HG02763 (cell line): ENCODE results near the gene SLAIN2.
"Not testable (repeated sequence)": the region's sequence is repeated elsewhere in the genome, so short reads cannot be mapped to it uniquely, and the experiment has no call there.

ENCODE experiments used
- ATAC-seq: cut with Tn5 transposase; IDR thresholded peaks from one replicate; pipeline ENCODE4 v1.9.1; 2021; ENCODE audit warnings: mild to moderate bottlenecking, moderate library complexity; ENCODE audit not compliant: unreplicated experiment

The SLAIN2 gene

DNA sequence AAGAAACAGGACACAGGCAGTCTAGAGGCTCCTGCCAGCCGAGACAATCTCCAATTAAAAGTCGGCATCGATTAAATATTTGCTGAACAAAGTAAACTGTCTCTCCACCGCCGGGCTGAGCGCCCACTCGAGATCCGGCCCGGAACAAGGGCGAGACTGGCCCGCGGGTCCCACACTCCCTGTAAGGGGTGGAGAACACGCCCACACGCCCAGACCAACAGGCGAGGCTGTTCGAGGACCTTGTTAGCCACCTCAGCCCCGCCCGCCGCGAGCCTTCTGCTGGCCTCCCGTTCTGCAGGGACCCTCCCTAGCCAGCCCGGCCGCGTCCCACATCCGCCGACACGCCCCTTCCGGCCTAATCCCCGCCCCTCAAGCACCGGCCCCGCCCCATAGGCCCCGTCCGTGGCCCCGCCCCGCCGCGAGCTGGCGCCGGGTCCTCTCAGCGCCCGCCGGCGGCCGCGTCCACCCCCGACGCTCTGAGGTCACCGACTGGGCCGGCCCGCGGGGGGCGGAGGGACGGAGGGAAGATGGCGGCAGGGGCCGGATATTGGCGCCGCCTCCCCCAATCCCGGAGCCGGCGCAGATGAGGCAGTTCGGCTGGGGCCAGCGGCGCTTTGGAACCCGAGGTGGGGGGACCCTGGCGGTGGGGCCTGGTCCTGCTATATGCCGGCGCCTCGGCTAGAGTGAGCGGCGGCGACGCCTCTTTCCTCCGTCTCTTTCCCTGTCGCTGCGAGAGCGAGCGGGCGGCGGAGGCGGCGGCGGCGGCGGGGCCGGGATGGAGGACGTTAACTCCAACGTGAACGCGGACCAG, at the start of gene SLAIN2:
SLAIN2 (plus strand) TSS at position 565 of the 811 bp plus-strand sequence; CDS start at position 776, 211 bp downstream.
- ATAC-seq = peak; percentile 86

DNA sequence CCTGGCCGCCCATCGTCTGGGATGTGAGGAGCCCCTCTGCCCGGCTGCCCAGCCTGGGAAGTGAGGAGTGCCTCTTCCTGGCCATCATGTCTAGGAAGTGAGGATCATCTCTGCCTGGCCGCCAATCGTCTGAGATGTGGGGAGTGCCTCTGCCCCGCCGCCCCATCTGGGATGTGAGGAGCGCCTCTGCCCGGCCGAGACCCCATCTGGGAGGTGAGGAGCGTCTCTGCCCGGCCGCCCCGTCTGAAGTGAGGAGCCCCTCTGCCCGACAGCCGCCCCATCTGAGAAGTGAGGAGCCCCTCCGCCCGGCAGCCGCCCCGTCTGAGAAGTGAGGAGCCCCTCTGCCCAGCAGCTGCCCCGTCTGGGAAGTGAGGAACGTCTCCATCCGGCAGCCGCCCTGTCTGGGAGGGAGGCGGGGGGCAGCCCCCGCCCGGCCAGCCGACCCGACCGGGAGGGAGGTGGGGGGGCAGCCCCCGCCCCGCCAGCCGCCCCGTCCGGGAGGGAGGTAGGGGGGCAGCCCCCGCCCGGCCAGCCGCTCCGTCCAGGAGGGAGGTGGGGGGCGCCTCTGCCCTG, 49.0 kb upstream of the SLAIN2 start:
- ATAC-seq = not testable (repeated sequence)

DNA sequence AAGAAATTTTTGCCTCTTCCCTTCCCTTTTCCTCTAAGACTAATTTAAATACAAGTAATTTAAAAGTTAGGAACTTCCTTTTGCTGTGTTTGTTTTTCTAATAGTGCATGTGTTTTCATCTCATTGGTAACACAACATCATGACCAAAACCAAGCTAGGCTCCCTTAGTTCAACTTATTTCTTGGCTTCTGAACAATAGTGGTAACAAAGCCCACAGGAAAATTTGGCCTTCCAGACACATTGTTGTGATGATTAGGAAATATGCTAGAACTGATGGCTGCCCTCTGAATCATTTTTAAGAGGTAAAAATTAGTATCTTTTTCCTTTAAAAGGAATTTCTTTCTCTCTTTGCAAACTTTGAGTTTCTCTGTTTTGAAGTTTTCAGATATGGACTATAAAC, 46.2 kb upstream of the SLAIN2 start:
- no peak for ATAC-seq

DNA sequence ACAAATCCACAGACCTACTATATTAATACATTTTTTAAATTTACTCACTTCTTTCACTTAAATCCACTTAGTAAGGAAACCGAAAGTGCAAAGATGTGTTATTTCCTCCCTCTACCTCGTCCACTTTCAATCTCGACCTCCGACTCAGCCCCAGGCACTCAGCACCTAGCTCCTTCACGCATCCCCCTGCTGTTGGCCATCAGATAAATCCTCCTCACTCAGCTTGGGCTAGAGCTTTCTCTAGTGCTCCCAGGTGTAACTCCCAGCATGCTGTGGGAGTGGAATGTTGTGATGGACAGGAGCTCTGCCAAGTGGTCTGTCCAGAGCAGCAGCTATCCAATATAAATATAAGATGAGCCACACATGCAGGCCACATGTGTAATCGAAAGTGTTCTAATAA, 45.0 kb upstream of the SLAIN2 start:
- peak; percentile 80 for ATAC-seq

DNA sequence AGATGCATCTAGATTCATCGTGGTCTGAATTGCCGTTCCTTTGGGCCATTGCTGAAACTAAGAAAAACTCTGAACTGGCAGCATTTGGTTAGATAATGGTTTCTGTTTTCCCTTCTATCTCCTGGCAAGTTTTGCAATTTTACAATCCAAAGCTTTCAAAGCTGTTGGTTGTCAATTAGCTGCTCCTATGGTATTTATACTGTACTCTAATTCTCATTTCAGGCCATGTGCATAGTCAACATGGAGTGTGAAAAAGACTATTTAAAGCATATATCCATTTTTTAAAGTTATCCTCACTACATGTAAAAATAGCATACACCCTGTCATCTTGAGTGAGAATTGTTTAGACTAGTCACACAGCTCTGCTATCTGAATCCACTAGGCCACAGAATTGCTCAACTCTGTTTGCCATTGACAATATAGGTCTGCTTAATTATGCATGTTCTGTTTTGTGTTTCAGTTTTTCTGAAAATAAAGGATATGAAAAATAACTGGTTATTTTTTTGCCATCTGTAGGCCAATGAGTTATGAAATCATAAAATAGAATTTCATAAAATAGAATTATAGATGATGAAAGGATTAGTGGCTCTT, 44.0 kb upstream of the SLAIN2 start:
- no peak for ATAC-seq

- no peak for ATAC-seq
These were observed 41.8 kb upstream of the SLAIN2 start for GRCh38 chr4:48299560-48299959.

DNA sequence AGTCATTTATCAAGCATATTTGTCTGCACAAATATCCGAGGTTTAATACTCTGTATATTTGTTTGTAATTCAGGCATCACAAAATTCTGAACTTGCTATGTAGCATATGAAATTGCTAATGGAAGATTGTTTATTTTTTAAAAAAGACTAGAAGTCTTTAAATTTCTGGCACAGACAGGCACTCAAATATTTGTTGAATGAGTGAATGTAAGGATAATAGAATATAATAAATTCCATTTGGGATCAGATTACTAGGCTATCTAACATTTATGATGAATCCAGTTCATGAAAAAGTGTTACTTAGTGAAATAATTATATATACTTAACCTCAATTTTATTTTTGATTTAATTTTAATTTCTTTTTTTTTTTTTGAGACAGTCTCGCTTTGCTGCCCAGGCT, 41.3 kb upstream of the SLAIN2 start:
- ATAC-seq = no peak

GRCh38 chr4:48305508-48305907, 35.8 kb upstream of the SLAIN2 start:
- no peak for ATAC-seq

GRCh38 chr4:48307528-48307927, 33.8 kb upstream of the SLAIN2 start:
- ATAC-seq = no peak

- ATAC-seq = no peak
These were observed 32.4 kb upstream of the SLAIN2 start for GRCh38 chr4:48308901-48309300.

- ATAC-seq = no peak
These were observed 29.4 kb upstream of the SLAIN2 start for GRCh38 chr4:48311896-48312295.

- not testable (repeated sequence) for ATAC-seq
These were observed 26.6 kb upstream of the SLAIN2 start for GRCh38 chr4:48314746-48315145.

- ATAC-seq = peak; percentile 72
These were observed 25.4 kb upstream of the SLAIN2 start for GRCh38 chr4:48315728-48316630.

GRCh38 chr4:48321312-48321711, 20.0 kb upstream of the SLAIN2 start:
- no peak for ATAC-seq

GRCh38 chr4:48322063-48322462, 19.3 kb upstream of the SLAIN2 start:
- no peak for ATAC-seq

GRCh38 chr4:48324281-48324680, 17.0 kb upstream of the SLAIN2 start:
- no peak for ATAC-seq

- ATAC-seq = no peak
These were observed 12.1 kb upstream of the SLAIN2 start for GRCh38 chr4:48329193-48329592.

GRCh38 chr4:48329976-48330375, 11.4 kb upstream of the SLAIN2 start:
- ATAC-seq = no peak

GRCh38 chr4:48331577-48332330, 9.6 kb upstream of the SLAIN2 start:
- no peak for ATAC-seq

DNA sequence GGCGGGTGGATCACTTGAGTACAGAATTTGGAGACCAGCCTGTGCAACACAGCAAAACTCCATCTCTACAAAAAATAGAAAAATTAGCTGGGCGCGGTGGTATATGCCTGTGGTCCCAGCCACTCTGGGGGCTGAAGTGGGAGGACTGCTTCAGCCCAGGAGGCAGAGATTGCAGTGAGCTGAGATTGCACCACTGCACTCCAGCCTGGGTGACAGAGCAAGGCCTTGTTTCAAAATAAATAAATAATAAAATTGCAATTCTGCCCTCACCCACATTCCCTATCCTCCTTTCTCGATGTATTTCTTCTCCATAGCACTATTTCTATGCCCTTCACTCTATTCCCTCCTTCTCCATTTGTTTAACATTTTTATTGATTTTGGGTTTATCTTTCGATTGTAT, 8.7 kb upstream of the SLAIN2 start:
- no peak for ATAC-seq
